DMS53 treated with DMSO at 0.1 percent for 48 hours (cell line): ENCODE measurements around the gene SDF2L1.
"Not testable (repeated sequence)": the region's sequence is repeated elsewhere in the genome, so short reads cannot be mapped to it uniquely, and the experiment has no call there.

Experiments used
- DNase-seq: peaks from one replicate; lab custom pipeline; 2025; ENCODE audit not compliant: unreplicated experiment; lab: John Stamatoyannopoulos, UW

Gene SDF2L1

GRCh38 chr22:21641789-21642583 is at the start of gene SDF2L1:
Gene SDF2L1, plus strand, starts transcription at chr22:21642302. Its CDS starts 35 bp downstream, at chr22:21642337.
- peak; percentile 68 for DNase-seq

GRCh38 chr22:21592422-21592821 is 49.7 kb upstream of the SDF2L1 start:
- no peak for DNase-seq

GRCh38 chr22:21593406-21594232 is 48.5 kb upstream of the SDF2L1 start:
- DNase-seq, result no peak

GRCh38 chr22:21594865-21595452 is 47.1 kb upstream of the SDF2L1 start:
- no peak for DNase-seq

GRCh38 chr22:21596356-21597135 is 45.6 kb upstream of the SDF2L1 start:
- not testable (repeated sequence) for DNase-seq

GRCh38 chr22:21598302-21598701 is 43.8 kb upstream of the SDF2L1 start:
- no peak for DNase-seq

GRCh38 chr22:21599053-21599893 is 42.8 kb upstream of the SDF2L1 start:
- DNase-seq, result no peak

- no peak for DNase-seq
These were observed 39.5 kb upstream of the SDF2L1 start for GRCh38 chr22:21602579-21602978.

- no peak for DNase-seq
These were observed 38.1 kb upstream of the SDF2L1 start for GRCh38 chr22:21603973-21604372.

GRCh38 chr22:21605887-21606564 is 36.1 kb upstream of the SDF2L1 start:
- DNase-seq, result no peak

GRCh38 chr22:21606775-21607174 is 35.3 kb upstream of the SDF2L1 start:
- no peak for DNase-seq

GRCh38 chr22:21609556-21610157 is 32.4 kb upstream of the SDF2L1 start:
- DNase-seq, result not testable (repeated sequence)

- no peak for DNase-seq
These were observed 30.7 kb upstream of the SDF2L1 start for GRCh38 chr22:21611210-21611977.

GRCh38 chr22:21612858-21613257 is 29.2 kb upstream of the SDF2L1 start:
- no peak for DNase-seq

- DNase-seq, result no peak
These were observed 28.4 kb upstream of the SDF2L1 start for GRCh38 chr22:21613553-21614233.

- no peak for DNase-seq
These were observed 26.4 kb upstream of the SDF2L1 start for GRCh38 chr22:21615731-21616130.

GRCh38 chr22:21617337-21617736 is 24.8 kb upstream of the SDF2L1 start:
- DNase-seq, result not testable (repeated sequence)

- DNase-seq, result no peak
These were observed 21.1 kb upstream of the SDF2L1 start for GRCh38 chr22:21621025-21621424.
